Activated naive CD8-positive, alpha-beta T cell (primary cell): ENCODE results near the gene INPPL1.
"Not testable (repeated sequence)": the region's sequence is repeated elsewhere in the genome, so short reads cannot be mapped to it uniquely, and the experiment has no call there.

ENCODE experiments used
- H3K27ac Mint-ChIP-seq: one replicate; pipeline ENCODE4 v1.8.0; 2021; ENCODE audit warnings: mixed read lengths
- H3K27me3 Mint-ChIP-seq: one replicate; pipeline ENCODE4 v1.8.0; 2021; ENCODE audit warnings: mixed read lengths
- H3K36me3 Mint-ChIP-seq: one replicate; pipeline ENCODE4 v1.8.0; 2021; ENCODE audit warnings: mixed read lengths
- H3K4me1 Mint-ChIP-seq: one replicate; pipeline ENCODE4 v1.8.0; 2021; ENCODE audit warnings: low read depth, mixed read lengths
- H3K4me3 Mint-ChIP-seq: one replicate; pipeline ENCODE4 v1.8.0; 2021; ENCODE audit warnings: mild to moderate bottlenecking, mixed read lengths
- H3K9me3 Mint-ChIP-seq: one replicate; pipeline ENCODE4 v1.8.0; 2021; ENCODE audit warnings: low read depth, mixed read lengths

INPPL1 gene

DNA sequence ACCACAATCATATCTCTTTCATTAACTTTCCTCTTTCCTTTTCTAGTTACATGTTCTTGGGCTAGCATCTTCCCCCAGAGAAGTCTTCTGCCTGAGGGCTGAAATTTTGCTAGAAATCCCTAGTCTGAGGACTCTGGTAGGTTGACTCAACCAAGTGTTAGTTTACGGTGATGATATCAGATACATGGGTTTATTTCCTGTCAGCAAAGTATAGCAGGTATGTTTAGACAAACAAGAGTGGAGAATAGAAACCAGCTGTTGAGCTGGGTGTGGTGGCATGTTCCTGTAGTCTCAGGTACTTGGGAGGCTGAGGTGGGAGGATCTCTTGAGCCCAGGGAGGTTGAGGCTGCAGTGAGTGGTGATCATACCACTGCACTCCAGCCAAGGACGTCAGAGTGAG is 21.4 kb upstream of the INPPL1 start:
- H3K9me3 Mint-ChIP-seq, result no peaks in the 10 kb centered on the region
- H3K4me1 Mint-ChIP-seq, result no peaks in the 10 kb centered on the region
- H3K27me3 Mint-ChIP-seq, result peaks cover 2% of the 10 kb centered on the region
- no peak overlapping the region for H3K27ac Mint-ChIP-seq
- H3K4me3 Mint-ChIP-seq, result no peak overlapping the region
- no peaks in the 10 kb centered on the region for H3K36me3 Mint-ChIP-seq

DNA sequence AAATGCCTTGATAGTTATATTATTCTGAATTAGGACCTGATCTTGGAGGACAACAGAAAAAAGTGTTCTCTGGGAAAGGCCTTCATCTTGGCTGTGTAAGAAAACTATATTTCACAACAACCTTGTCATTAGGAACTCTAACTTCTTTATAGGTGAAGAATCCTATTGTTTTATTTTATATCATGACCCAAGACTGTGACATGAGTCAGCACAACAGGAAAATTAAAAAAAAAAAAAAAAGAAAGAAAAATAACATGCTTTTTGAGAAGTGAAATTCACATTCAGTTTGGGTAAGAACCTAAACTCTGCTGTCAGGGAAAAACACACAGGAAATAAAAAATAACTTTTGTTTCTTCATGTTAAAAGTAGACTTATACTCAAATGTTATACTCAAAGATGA is 19.7 kb upstream of the INPPL1 start:
- Mint-ChIP-seq H3K4me1 (no peaks in the 10 kb centered on the region), H3K4me3 (no peak overlapping the region), H3K36me3 (peaks cover 8% of the 10 kb centered on the region), H3K27ac (no peak overlapping the region), H3K9me3 (peaks cover 8% of the 10 kb centered on the region), H3K27me3 (peaks cover 3% of the 10 kb centered on the region)

DNA sequence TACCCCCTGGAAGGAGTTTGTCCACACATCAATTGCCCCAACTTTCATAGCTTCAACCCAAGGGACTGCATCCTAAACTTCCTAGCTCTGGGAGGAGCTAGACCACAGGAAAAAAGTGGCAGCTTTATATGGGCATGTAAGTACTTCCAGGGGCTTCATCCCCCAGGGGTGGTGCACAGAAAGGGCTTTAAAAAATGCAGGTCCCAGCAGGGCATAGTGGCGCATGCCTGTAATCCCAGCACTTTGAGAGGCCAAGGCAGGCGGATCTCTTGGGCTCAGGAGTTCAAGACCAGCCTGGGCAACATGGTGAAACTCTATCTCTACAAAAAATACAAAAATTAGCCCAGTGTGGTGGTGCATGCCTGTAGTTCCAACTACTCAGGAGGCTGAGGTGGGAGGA is 17.8 kb upstream of the INPPL1 start:
- Mint-ChIP-seq H3K9me3 (peaks cover 10% of the 10 kb centered on the region), H3K36me3 (peaks cover 12% of the 10 kb centered on the region)
- not testable (repeated sequence) for H3K4me3 Mint-ChIP-seq, H3K4me1 Mint-ChIP-seq, H3K27ac Mint-ChIP-seq, H3K27me3 Mint-ChIP-seq

DNA sequence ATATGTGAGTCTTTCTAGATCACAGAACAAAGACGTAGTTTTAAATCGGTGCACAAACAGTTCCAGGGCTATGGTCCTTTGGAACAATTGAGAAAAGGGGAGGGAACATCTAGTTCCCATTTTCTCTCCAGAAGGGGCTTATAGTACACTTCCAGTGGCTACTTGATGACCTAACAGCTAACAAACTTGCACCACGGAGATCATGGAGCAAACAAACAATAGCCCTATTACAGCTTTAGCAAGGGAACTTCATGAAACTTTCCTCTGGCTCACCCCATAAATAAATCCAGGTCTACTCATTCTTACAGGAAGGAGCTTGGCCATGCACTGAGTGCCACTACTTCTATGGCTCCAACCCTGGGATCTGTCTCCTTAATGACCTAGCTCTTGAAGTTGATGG is 16.3 kb upstream of the INPPL1 start:
- Mint-ChIP-seq H3K27ac (no peak overlapping the region), H3K4me1 (no peaks in the 10 kb centered on the region), H3K27me3 (peaks cover 3% of the 10 kb centered on the region), H3K4me3 (no peak overlapping the region), H3K36me3 (peaks cover 12% of the 10 kb centered on the region), H3K9me3 (peaks cover 10% of the 10 kb centered on the region)

DNA sequence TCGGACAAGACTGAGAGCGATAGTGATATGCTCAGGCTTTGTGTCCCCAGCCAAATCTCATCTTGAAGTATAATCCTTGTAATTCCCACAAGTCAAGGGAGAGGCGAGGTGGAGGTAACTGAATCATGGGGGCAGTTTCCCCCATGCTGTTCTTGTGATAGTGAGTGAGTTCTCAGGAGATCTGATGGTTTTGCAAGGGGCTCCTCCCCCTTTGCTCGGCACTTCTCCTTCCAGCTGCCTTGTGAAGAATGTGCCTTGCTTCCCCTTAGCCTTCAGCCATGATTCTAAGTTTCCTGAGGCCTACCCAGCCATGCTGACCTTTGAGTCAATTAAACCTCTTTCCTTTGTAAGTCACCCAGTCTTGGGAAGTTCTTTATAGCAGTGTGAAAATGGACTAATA is 15.5 kb upstream of the INPPL1 start:
- H3K36me3 Mint-ChIP-seq, result peaks cover 12% of the 10 kb centered on the region
- H3K27me3 Mint-ChIP-seq, result peaks cover 3% of the 10 kb centered on the region
- no peak overlapping the region for H3K27ac Mint-ChIP-seq
- no peaks in the 10 kb centered on the region for H3K4me1 Mint-ChIP-seq
- H3K4me3 Mint-ChIP-seq, result no peak overlapping the region
- peaks cover 10% of the 10 kb centered on the region for H3K9me3 Mint-ChIP-seq

DNA sequence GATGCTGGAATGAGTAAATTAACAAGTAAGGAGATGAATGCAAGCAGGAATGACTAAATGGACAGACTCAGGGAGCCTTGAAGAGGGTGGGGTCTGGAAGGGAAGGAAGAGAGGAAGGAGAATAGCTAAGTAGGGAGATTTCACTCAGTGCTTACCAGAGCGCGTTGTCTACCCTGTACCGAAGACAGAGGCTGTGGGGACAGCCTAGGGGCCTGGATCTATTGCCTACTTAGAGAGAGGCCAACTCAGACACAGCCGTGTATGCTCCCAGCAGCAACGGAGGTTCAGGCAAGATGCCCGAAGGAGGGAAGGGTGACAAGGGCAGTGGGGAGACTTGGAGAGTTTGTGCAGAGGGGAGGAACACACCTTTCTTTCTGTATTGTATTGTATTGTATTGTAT is 7.9 kb upstream of the INPPL1 start, which contains the start of gene FOLR2:
TSS of gene FOLR2 (plus strand) at position 157 of the 400 bp plus-strand sequence. CDS start 1,791 bp downstream, outside the sequence.
- H3K4me1 Mint-ChIP-seq, result peaks cover 7% of the 10 kb centered on the region
- H3K4me3 Mint-ChIP-seq, result no peak within 1 kb of the TSS
- H3K36me3 Mint-ChIP-seq, result no peaks in the 10 kb centered on the region
- no peaks in the 10 kb centered on the region for H3K9me3 Mint-ChIP-seq
- no peak within 1 kb of the TSS for H3K27ac Mint-ChIP-seq
- H3K27me3 Mint-ChIP-seq, result peaks cover 6% of the 10 kb centered on the region

DNA sequence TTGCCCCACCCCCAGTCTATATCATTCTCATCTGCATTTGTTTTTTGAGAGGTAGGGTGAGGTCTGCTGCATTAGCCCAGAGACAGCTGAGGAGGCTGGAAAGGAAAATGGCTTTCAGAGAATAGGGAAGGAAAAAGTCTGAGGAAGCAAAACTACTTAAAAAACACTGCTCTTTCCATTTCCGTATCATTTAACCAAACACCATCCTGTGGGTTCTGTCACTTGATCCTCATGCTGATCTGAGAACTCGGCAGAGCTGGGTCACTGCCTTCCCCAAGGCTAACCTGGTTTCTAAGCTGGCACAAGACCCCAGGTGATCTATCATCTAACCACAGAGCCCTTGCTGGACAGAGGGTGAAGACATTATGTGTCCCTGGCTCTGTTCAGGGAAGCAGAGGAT is 6.7 kb upstream of the INPPL1 start:
- Mint-ChIP-seq H3K36me3 (no peaks in the 10 kb centered on the region), H3K27me3 (peaks cover 6% of the 10 kb centered on the region), H3K27ac (no peak overlapping the region), H3K9me3 (no peaks in the 10 kb centered on the region), H3K4me3 (no peak overlapping the region), H3K4me1 (peaks cover 12% of the 10 kb centered on the region)

DNA sequence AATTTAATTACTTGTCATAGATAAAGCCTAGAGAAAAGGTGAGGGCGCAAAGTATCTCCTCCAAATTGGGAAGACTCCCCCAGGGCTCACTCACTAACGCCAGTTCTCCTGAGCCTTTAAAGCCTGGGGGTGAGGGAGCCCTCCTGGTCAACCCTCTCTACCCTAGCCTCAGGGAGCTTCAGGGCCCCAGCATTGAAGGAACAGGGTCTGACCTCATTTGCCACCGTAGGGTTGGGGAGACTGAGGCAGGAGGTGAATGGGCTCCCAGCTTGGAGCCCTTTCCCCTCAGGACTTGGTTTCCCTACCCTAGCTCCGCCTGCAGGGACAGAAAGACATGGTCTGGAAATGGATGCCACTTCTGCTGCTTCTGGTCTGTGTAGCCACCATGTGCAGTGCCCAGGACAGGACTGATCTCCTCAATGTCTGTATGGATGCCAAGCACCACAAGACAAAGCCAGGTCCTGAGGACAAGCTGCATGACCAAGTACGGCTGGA is 6.3 kb upstream of the INPPL1 start:
- no peaks in the 10 kb centered on the region for H3K36me3 Mint-ChIP-seq
- peaks cover 6% of the 10 kb centered on the region for H3K27me3 Mint-ChIP-seq
- peaks cover 13% of the 10 kb centered on the region for H3K4me1 Mint-ChIP-seq
- no peaks in the 10 kb centered on the region for H3K9me3 Mint-ChIP-seq
- H3K27ac Mint-ChIP-seq, result no peak overlapping the region
- no peak overlapping the region for H3K4me3 Mint-ChIP-seq

DNA sequence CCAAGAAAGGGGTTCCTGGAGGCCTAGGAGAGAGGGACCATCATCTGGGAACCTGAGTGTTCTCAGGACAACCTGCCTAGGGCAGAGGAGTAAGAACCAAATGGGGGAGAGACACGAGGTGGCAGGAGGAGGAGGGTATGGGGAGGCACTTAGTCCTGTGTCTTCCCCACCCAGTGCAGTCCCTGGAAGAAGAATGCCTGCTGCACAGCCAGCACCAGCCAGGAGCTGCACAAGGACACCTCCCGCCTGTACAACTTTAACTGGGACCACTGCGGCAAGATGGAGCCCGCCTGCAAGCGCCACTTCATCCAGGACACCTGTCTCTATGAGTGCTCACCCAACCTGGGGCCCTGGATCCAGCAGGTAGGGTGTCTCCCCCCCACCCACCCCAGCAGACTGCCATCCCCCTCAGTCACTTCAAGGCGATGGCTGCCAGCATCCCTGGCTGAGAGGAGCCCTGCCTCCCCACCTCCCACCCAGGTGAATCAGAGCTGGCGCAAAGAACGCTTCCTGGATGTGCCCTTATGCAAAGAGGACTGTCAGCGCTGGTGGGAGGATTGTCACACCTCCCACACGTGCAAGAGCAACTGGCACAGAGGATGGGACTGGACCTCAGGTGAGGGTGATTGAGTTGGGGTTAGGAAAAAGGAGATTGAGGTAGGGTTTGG is 3.7 kb upstream of the INPPL1 start:
- no peak overlapping the region for H3K4me3 Mint-ChIP-seq

DNA sequence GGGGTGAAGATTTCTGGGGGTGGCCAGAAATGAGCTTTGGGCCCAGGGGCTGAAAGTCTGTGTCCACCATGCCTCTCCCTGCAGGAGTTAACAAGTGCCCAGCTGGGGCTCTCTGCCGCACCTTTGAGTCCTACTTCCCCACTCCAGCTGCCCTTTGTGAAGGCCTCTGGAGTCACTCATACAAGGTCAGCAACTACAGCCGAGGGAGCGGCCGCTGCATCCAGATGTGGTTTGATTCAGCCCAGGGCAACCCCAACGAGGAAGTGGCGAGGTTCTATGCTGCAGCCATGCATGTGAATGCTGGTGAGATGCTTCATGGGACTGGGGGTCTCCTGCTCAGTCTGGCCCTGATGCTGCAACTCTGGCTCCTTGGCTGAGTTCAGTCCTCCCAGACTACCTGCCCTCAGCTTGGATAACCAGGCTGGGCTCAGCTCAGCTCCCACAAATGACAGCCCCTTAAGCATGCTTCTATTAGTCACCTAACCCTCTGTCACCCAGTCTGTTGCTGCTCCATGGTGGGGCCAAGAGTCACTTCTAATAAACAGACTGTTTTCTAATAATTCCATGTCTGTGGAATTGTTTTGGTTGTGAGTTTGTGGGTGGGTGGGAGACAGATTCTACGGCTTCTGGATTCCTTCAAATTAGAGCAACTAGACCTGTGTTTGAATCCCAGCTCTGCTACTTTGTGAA is 3.0 kb upstream of the INPPL1 start:
- no peak overlapping the region for H3K4me3 Mint-ChIP-seq
- no peaks in the 10 kb centered on the region for H3K36me3 Mint-ChIP-seq
- no peak overlapping the region for H3K27ac Mint-ChIP-seq
- H3K4me1 Mint-ChIP-seq, result peaks cover 25% of the 10 kb centered on the region
- no peaks in the 10 kb centered on the region for H3K9me3 Mint-ChIP-seq
- peaks cover 2% of the 10 kb centered on the region for H3K27me3 Mint-ChIP-seq

More for the DNA sequence above, 3.7 kb upstream of the INPPL1 start:
- H3K4me1 Mint-ChIP-seq, result peaks cover 23% of the 10 kb centered on the region
- H3K36me3 Mint-ChIP-seq, result no peaks in the 10 kb centered on the region
- H3K27ac Mint-ChIP-seq, result no peak overlapping the region
- H3K27me3 Mint-ChIP-seq, result peaks cover 6% of the 10 kb centered on the region
- no peaks in the 10 kb centered on the region for H3K9me3 Mint-ChIP-seq

DNA sequence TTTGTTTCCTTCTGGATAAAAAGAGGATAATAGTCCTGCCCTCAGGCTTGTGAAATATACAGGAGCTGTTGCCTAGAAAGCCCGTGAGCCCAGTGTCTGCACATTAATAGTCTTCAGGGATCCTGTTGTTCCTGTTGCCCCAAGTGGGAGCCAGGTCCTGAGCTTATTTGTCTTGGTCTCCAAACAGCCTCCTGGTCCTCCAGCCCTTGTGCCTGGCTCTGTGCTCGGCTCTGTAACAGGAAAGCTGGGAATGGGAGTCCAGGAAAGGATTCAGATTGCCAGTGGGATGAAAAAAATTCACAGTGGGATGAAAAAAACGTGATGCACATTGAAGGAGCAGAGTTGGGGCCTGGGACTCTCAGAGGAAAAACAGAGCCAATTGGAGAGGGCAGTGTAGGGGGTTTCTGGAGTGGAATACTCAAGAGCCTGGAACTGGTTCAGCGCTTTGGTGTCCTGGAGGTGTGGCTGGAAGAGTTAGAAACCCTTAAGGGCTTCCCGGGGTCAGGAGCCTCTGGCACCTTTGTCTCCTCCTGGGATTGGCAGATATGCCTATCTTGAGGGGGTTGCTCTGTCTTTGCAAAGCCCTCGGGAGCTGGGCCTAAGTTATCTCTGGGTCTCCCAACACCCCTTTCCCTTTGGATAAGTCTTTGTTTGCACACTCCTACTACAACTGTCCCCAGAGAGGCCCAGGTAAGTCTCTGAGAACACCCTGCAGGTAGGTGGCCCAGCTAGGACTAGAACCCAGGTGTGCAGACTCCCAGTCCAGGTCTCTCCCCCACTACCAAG is 2.3 kb upstream of the INPPL1 start:
- no peaks in the 10 kb centered on the region for H3K27me3 Mint-ChIP-seq
- peaks cover 25% of the 10 kb centered on the region for H3K4me1 Mint-ChIP-seq
- H3K9me3 Mint-ChIP-seq, result no peaks in the 10 kb centered on the region
- peak overlapping the region; percentile 87 for H3K4me3 Mint-ChIP-seq
- H3K36me3 Mint-ChIP-seq, result no peaks in the 10 kb centered on the region
- H3K27ac Mint-ChIP-seq, result peak overlapping the region; percentile 73

DNA sequence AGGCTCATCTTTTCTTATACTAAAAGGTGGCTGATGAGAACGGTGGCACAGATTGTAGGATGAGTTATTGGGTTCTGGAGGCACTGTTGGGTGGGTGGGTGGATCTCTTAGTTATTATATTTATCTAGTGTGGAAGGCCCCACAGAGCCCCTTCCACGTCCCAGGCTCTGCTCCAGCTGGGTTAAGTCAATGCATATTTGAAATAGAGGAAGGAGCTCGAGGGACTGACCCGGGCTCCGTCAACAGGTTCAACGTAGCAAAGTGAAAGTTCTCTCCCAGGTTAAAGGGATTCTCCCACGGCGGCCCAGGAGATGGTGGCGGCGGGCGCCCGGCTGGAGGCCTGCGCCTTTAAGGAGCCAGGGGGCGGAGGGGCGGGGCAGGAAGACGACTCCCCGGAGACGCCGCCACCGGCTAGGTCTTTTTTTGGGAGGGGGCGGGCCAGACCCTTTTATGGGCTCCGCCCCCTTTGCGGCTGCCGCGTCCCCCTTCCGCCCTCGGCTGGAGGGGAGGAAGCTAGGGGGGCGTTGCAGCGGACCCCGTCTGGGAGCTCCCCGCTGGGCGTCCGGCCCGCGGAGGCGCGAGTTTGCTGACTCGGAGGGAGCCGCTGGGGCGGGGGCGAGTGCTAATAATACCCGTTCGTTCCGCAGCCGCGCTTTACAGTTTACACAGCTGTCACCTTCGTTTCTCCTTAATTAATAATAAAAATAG is 1.5 kb upstream of the INPPL1 start:
- peak overlapping the region; percentile 87 for H3K4me3 Mint-ChIP-seq
- H3K4me1 Mint-ChIP-seq, result peaks cover 21% of the 10 kb centered on the region
- no peaks in the 10 kb centered on the region for H3K36me3 Mint-ChIP-seq
- no peaks in the 10 kb centered on the region for H3K27me3 Mint-ChIP-seq
- no peaks in the 10 kb centered on the region for H3K9me3 Mint-ChIP-seq
- H3K27ac Mint-ChIP-seq, result peak overlapping the region; percentile 80

DNA sequence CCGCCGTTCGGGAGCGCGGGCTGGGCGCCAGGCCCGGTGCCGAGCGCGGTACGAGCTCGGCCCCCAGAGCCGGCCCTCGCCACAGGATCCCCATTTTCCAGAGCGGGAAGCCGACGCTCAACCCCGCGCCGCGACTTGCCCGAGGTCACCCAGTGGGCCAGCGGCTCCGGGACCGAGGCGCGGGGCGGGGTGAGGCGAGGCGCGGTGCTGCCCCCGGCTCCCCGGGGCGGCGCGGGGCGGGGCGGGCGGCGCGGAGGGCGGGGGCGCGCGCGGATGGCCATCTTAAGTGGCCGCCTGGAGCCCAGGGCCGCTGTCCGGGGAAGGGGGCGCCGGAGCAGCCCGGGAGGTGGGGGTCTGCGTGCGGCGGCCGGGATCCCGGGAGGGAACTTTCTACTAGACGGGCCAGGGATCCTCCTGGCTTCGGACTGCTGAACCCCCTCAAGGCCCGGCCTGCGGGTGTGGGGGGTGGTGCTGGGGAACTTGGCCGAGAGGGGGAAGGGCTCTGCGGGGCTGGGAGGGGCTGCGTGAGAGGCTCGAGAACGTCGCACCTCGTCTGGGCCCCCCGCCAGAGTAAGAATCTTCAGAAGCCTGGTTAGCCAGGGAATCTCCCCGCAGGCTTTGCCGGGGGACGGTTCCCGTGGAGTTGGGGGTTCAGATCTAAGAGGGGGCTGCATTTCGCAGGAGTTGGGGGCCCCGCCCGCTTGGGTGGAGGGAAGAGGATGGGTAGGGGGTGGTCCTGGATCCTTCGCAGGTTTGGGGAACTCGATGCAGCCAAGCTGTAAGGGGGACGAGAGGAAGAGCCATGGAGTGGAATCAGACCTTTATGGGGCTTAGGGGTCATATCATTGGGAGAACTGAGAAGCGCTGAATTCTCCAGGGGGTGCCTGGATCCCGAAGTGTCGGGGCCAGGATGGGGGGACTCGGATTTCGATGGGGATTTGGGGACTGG is 678 bp upstream of the INPPL1 start:
- Mint-ChIP-seq H3K27ac (peak overlapping the region; percentile 94), H3K9me3 (no peaks in the 10 kb centered on the region), H3K4me1 (peaks cover 21% of the 10 kb centered on the region), H3K4me3 (peak overlapping the region; percentile 91), H3K27me3 (no peaks in the 10 kb centered on the region), H3K36me3 (no peaks in the 10 kb centered on the region)
